HUES6 (cell line): ENCODE measurements around the gene RBCK1.
"Not testable (repeated sequence)": the region's sequence is repeated elsewhere in the genome, so short reads cannot be mapped to it uniquely, and the experiment has no call there.

Experiments
- H3K27ac ChIP-seq: 2 replicates; pipeline ENCODE4 v1.7.0; 2013; ENCODE audit warnings: low read depth, mild to moderate bottlenecking, low read length, inconsistent platforms
- H3K27me3 ChIP-seq: 2 replicates; pipeline ENCODE4 v1.6.1; 2013; ENCODE audit warnings: low read length; ENCODE audit not compliant: control insufficient read depth, insufficient read depth
- H3K36me3 ChIP-seq: 2 replicates; pipeline ENCODE4 v1.6.1; 2013; ENCODE audit warnings: low read length; ENCODE audit not compliant: control insufficient read depth, insufficient read depth
- H3K4me1 ChIP-seq: 2 replicates; pipeline ENCODE4 v1.6.1; 2013; ENCODE audit warnings: low read length; ENCODE audit not compliant: control insufficient read depth, insufficient read depth
- H3K4me3 ChIP-seq: 2 replicates; pipeline ENCODE4 v1.5.1; 2013; ENCODE audit warnings: low read depth, low read length
- H3K9ac ChIP-seq: one replicate; pipeline ENCODE4 v1.6.1; 2013; ENCODE audit warnings: mild to moderate bottlenecking, low read length
- H3K9me3 ChIP-seq: 2 replicates; pipeline ENCODE4 v1.6.1; 2013; ENCODE audit warnings: low read depth, low read length; ENCODE audit not compliant: control insufficient read depth, insufficient read depth

The RBCK1 gene

DNA sequence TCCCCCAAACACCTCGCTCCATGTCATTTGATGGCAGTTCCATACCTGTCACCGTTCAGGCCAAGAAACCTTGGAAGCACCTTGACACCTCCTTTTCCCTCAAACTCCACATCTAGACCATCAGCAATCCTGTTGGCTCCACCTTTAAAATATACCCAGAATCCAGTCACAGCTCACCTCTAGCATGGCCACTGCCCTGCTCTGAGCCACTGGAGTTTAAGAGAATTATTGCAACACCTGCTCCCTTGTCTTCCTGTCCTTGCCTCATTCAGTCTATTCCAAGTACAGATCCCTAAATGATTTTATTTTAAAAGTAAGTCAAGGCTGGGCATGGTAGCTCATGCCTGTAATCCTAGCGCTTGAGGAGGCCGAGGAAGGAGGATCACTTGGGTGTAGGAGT is 39.2 kb upstream of the RBCK1 start:
- H3K9me3 ChIP-seq, result no peaks in the 10 kb centered on the region
- no peak overlapping the region for H3K27ac ChIP-seq
- H3K27me3 ChIP-seq, result no peaks in the 10 kb centered on the region
- peaks cover 10% of the 10 kb centered on the region for H3K4me1 ChIP-seq
- no peaks in the 10 kb centered on the region for H3K36me3 ChIP-seq
- H3K9ac ChIP-seq, result no peak overlapping the region
- no peak overlapping the region for H3K4me3 ChIP-seq

DNA sequence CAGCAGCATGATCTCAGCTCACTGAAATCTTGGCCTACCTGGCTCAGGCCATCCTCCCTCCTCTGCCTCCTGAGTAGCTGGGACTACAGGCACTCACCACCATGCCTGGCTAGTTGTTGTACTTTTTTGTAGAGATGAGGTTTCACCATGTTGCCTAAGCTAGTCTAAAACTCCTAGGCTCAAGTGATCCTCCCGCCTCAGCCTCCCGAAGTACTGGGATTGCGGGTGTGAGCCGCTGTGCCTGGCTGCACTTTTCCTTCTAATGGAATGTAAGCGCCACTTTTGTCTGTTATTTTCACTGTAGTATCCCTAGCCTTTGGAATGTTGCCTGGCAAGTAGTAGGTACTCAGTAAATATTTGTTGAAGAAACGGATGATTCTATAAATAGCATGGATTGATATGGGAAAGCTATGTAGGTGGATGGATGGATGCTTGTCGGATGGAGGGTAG is 37.9 kb upstream of the RBCK1 start:
- H3K36me3 ChIP-seq, result no peaks in the 10 kb centered on the region
- no peaks in the 10 kb centered on the region for H3K9me3 ChIP-seq
- no peaks in the 10 kb centered on the region for H3K27me3 ChIP-seq
- H3K4me1 ChIP-seq, result peaks cover 10% of the 10 kb centered on the region
- no peak overlapping the region for H3K4me3 ChIP-seq
- no peak overlapping the region for H3K27ac ChIP-seq
- no peak overlapping the region for H3K9ac ChIP-seq

DNA sequence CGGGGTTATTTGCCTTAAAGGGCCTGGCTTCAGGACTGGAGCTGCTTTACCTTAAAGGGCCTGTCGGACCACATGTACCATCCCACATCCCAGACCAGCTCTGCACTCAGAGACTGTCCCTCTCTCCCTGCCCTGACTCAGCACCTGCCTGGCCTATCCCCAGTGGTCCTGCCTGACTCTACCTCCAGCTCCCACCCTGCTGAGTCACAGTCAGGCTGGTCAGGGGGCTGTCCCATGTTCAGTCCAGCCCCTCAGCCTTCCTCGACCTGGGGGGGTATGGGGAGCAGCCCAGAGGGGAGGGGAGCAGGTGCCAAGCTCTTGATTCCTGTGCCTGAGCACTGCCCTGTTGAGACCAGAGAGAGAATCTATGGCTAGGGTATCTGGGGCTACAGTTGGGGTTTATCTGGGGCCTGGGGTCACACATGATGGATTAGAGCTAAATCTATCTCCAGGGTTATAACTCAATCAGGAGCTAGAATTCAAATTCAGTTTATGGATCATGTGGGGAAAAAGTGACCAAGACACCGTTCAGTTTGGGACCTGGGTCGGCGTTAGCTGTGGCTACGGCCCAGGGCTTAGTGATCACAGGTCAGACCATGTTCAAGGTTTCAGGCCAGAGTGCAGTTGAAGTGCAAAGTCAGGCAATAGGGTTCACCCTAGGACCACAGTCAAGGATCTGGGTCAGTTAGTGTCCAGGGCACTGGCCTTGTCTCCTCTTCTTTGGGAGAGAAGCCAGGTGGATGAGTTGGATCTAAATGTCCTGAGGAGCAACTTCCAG is 36.9 kb upstream of the RBCK1 start:
- Histone ChIP-seq H3K27ac (no peak overlapping the region), H3K4me1 (peaks cover 10% of the 10 kb centered on the region), H3K9me3 (no peaks in the 10 kb centered on the region), H3K27me3 (no peaks in the 10 kb centered on the region), H3K36me3 (no peaks in the 10 kb centered on the region), H3K9ac (no peak overlapping the region), H3K4me3 (no peak overlapping the region)

DNA sequence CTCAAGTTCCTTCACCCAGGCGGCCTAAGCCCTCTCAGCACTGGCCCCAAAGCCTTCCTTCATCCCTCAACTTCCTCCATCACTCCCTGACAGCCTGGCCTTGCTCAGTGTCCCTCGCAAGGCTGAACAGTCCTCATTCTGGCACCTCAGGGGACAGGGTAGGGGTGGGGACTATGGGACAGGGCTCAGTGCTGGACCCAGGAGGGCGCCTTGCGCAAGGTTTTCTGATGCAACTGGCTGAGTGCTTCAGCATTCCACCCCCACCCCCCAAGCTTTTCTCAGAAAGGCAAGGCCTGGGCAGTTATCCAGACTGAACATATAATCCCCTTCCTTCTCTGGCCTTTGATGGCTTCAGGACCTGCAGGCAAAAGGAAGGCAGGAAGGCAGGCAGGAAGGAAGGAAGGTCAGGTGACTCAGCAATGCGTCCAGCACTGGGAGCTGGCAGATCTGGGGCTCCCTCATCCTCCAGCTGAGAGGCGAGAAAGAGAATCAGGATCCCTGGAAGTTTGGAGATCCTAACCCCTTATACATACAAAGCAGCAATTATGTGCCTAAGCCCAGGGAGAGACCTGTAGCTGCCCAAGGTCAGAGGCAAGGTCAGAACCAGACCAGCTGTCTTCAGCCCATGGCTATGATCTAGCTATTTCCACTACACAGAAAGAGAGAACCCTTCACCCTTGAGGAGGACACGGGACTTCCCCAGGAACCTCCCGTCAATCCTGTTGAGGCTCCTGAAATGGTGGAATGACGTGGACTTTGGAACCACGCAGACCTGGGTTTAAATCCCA is 36.1 kb upstream of the RBCK1 start:
- H3K36me3 ChIP-seq, result no peaks in the 10 kb centered on the region
- no peaks in the 10 kb centered on the region for H3K27me3 ChIP-seq
- peaks cover 10% of the 10 kb centered on the region for H3K4me1 ChIP-seq
- H3K9me3 ChIP-seq, result no peaks in the 10 kb centered on the region
- H3K4me3 ChIP-seq, result no peak overlapping the region
- peak overlapping the region; percentile 10 for H3K9ac ChIP-seq
- H3K27ac ChIP-seq, result no peak overlapping the region

DNA sequence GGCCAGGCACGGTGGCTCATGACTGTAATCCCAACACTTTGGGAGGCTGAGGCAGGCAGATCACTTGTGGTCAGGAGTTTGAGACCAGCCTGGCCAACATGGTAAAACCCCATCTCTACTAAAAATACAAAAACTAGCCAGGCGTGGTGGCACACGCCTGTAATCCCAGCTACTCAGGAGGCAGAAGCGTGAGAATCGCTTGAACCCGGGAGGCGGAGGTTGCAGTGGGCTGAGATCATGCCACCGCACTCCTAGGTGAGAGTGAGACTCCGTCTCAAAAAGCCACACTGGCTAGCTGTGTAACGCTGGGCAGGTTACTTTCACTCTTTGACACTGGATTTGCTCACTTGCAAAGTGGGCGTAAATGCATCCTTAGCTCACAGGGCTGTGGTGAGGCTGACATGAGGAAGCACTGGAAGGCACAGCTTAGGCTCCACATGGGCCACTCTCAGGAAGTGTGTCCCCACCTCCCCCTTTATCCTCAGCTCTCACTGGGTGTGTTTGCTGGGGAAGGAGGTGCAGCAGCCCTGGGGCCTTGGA is 35.5 kb upstream of the RBCK1 start:
- not testable (repeated sequence) for H3K36me3 ChIP-seq, H3K9me3 ChIP-seq, H3K4me1 ChIP-seq, H3K27me3 ChIP-seq, H3K27ac ChIP-seq, H3K9ac ChIP-seq, H3K4me3 ChIP-seq

DNA sequence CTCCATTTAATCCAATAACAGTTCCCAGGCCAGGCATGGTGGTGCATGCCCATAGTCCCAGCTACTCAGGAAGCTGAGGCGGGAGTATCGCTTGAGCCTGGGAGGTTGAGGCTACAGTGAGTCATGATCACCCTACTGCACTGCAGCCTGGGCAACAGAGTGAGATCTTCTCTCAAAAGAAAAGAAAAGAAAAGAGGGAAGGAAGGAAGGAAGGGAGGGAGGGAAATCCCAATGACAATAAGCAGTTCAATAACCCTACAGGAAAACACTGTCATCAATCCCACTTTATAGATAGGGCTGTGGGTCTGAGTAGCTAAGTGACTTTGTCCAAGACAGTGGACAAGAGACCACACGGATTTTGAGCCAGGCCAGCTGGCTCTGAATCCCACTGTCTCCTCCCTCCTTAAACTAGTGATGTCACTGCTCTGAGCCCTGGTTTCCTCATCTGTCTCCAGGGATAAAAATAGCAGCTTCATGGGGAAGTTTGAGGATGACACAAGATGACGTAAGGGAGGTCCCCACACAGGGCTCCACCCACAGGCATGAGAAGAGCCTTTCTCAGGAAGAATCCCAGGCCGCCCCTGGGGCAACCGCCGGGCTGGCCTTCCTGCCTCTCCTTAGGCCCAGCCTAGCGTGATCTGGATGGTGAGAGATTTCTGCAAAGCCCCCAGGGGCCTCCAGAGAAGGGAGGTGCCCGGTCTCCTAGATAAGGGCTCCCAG is 34.8 kb upstream of the RBCK1 start:
- Histone ChIP-seq H3K9ac (no peak overlapping the region), H3K9me3 (no peaks in the 10 kb centered on the region), H3K36me3 (no peaks in the 10 kb centered on the region), H3K27ac (no peak overlapping the region), H3K4me3 (no peak overlapping the region), H3K27me3 (no peaks in the 10 kb centered on the region), H3K4me1 (peaks cover 10% of the 10 kb centered on the region)

DNA sequence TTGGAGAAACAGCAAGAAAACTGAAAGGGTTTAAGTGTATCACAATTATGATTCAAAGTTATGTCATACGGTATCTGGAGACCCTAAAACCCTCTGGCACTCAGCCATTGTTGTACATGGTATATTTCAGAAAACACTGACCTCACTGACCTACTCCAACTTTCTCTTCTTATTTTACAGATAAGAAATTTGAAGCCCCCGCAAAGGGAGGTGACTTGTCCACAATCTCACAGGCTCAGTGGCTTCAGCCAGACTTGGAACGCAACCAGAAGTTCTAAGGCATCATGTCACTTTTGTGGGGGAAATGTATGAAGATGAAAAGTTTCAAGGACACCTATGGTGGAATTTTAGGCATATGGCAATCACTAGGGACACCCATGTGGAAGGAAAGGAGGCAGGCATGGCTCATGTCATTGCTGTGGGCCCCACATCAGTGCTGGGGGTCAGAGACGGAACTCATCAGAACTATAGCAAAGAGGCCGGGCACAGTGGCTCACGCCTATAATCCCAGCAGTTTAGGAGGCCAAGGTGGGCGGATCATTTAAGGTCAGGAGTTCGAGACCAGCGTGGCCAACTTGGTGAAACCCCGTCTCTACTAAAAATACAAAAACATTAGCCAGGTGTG is 32.7 kb upstream of the RBCK1 start:
- no peak overlapping the region for H3K4me3 ChIP-seq
- no peaks in the 10 kb centered on the region for H3K9me3 ChIP-seq
- H3K27me3 ChIP-seq, result no peaks in the 10 kb centered on the region
- H3K4me1 ChIP-seq, result peaks cover 13% of the 10 kb centered on the region
- no peak overlapping the region for H3K27ac ChIP-seq
- no peak overlapping the region for H3K9ac ChIP-seq
- H3K36me3 ChIP-seq, result no peaks in the 10 kb centered on the region

- H3K4me1 ChIP-seq, result peaks cover 13% of the 10 kb centered on the region
- H3K9ac ChIP-seq, result no peak overlapping the region
- no peak overlapping the region for H3K4me3 ChIP-seq
- no peaks in the 10 kb centered on the region for H3K27me3 ChIP-seq
- H3K27ac ChIP-seq, result no peak overlapping the region
- H3K36me3 ChIP-seq, result no peaks in the 10 kb centered on the region
- no peaks in the 10 kb centered on the region for H3K9me3 ChIP-seq
These were observed 32.0 kb upstream of the RBCK1 start for GRCh38 chr20:376089-376488.

- Histone ChIP-seq H3K4me1 (peaks cover 9% of the 10 kb centered on the region), H3K9me3 (no peaks in the 10 kb centered on the region), H3K36me3 (no peaks in the 10 kb centered on the region), H3K4me3 (no peak overlapping the region), H3K9ac (no peak overlapping the region), H3K27me3 (peaks cover 6% of the 10 kb centered on the region), H3K27ac (no peak overlapping the region)
These were observed 31.3 kb upstream of the RBCK1 start for GRCh38 chr20:376750-377149.

GRCh38 chr20:377578-377977 is 30.5 kb upstream of the RBCK1 start:
- H3K4me3 ChIP-seq, H3K27ac ChIP-seq, H3K4me1 ChIP-seq, H3K9me3 ChIP-seq, H3K36me3 ChIP-seq, H3K9ac ChIP-seq: not testable (repeated sequence)
- H3K27me3 ChIP-seq, result peaks cover 11% of the 10 kb centered on the region
